ENCODE results near the gene AQP5.

The AQP5 gene

DNA sequence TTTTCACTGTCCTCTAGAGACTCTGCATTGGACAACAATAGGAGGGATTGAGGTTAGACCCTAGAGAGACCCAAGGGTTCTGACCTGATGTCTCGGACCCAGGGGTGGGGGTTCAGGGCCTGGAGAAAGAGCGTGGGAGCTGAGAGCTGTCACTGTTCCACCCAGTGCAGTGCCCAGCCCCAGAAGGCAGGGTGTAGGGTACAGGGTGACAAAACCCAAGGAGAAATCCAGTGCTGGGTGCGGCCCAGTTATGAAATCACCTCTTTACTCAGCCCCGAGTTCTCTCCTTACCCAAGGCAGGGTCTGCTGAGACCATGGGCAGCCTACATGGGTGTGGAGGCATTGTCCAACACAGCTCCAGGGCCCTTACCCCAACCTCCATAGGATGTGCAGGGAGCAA, 8.5 kb upstream of the AQP5 start:
- H3K4me3 ChIP-seq (ENCODE audit: control insufficient read depth, low read depth, low read length), result no peak overlapping the region
- DNase-seq (ENCODE audit: low read depth), result no peak
- TF ChIP-seq, protein P1, sequence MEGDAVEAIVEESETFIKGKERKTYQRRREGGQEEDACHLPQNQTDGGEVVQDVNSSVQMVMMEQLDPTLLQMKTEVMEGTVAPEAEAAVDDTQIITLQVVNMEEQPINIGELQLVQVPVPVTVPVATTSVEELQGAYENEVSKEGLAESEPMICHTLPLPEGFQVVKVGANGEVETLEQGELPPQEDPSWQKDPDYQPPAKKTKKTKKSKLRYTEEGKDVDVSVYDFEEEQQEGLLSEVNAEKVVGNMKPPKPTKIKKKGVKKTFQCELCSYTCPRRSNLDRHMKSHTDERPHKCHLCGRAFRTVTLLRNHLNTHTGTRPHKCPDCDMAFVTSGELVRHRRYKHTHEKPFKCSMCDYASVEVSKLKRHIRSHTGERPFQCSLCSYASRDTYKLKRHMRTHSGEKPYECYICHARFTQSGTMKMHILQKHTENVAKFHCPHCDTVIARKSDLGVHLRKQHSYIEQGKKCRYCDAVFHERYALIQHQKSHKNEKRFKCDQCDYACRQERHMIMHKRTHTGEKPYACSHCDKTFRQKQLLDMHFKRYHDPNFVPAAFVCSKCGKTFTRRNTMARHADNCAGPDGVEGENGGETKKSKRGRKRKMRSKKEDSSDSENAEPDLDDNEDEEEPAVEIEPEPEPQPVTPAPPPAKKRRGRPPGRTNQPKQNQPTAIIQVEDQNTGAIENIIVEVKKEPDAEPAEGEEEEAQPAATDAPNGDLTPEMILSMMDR (conservative IDR thresholded peaks at IDR 0.05; ENCODE audit: control insufficient read depth, insufficient read depth, low read depth, low read length), result no peak

- no peak for DNase-seq (ENCODE audit: low read depth)
- TF ChIP-seq, protein P1 (conservative IDR thresholded peaks at IDR 0.05; ENCODE audit: control insufficient read depth, insufficient read depth, low read depth, low read length), result no peak
- H3K4me3 ChIP-seq (ENCODE audit: control insufficient read depth, low read depth, low read length), result no peak overlapping the region
Measured at GRCh38 chr12:49953961-49954846, 7.5 kb upstream of the AQP5 start.

DNA sequence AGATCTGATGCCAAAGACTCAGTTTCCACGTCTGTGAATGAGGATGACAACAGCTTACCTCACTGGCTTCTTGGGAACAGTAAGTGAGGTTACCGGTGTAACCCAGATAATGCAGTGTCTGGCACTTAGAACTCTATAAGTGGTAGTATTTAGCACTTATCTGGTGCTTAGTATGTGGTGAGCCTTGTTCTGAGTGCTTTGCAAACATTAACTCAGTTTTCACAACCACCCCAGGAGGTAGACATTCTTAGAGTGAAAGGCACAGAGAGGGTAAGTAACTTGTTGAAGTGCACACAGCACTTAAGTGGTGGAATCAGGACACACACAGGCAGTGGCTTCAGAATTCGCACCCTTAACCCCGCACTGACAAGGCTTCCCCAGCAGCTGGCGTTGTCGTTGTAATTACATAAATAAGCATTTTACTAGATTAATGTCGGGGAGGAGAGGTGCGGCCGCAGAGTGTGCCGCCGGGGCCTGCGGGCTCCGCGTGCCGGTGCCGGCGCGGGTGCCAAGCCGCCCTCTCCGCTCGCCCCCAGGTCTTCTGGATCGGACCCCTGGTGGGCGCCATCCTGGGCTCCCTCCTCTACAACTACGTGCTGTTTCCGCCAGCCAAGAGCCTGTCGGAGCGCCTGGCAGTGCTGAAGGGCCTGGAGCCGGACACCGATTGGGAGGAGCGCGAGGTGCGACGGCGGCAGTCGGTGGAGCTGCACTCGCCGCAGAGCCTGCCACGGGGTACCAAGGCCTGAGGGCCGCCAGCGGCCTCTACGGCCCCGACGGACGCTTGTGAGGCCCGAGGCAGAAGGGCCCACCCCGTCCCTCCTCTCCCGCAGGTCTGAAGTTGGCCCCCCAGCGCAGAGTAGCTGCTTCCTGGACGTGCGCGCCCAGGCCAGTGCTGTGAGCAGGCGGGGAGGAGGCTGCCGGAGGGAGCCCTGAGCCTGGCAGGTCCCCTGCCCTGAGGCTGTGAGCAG, 6.5 kb upstream of the AQP5 start:
- no peak overlapping the region for H3K4me3 ChIP-seq (ENCODE audit: control insufficient read depth, low read depth, low read length)

GRCh38 chr12:49955899-49956662, 5.6 kb upstream of the AQP5 start:
- no peak overlapping the region for H3K4me3 ChIP-seq (ENCODE audit: control insufficient read depth, low read depth, low read length)
- DNase-seq (ENCODE audit: low read depth), result no peak
- TF ChIP-seq, protein P1 (conservative IDR thresholded peaks at IDR 0.05; ENCODE audit: control insufficient read depth, insufficient read depth, low read depth, low read length), result no peak

More for the DNA sequence above, 6.5 kb upstream of the AQP5 start:
- DNase-seq (ENCODE audit: low read depth), result no peak
- TF ChIP-seq, protein P1 (conservative IDR thresholded peaks at IDR 0.05; ENCODE audit: control insufficient read depth, insufficient read depth, low read depth, low read length), result no peak

GRCh38 chr12:49956663-49957569, 4.8 kb upstream of the AQP5 start:
- TF ChIP-seq, protein P1 (conservative IDR thresholded peaks at IDR 0.05; ENCODE audit: control insufficient read depth, insufficient read depth, low read depth, low read length), result no peak
- no peak overlapping the region for H3K4me3 ChIP-seq (ENCODE audit: control insufficient read depth, low read depth, low read length)
- DNase-seq (ENCODE audit: low read depth), result no peak
